Activated CD4-positive, alpha-beta T cell treated with anti-CD3 and anti-CD28 coated beads for 36 hours (primary cell): ENCODE data around the gene ACAD10. TPM values are rescaled to one million over a fixed set of nuclear protein-coding genes. Genes with fewer than 3 reads are reported as not detected.

Experiments used
- ATAC-seq: fragments of 200-7000 bp; cut with Tn5 transposase; one replicate; pipeline ENCODE4 v1.10.0; 2021; ENCODE audit warnings: mild to moderate bottlenecking, moderate library complexity
- CTCF ChIA-PET: fragments of 350-600 bp; sonication (Branson Sonifier 250); formaldehyde crosslinking; loops from one replicate; lab custom pipeline; 2021; ENCODE audit warnings: antibody characterized with exemption; lab: Charles Lee
- POLR2A ChIA-PET: fragments of 350-600 bp; sonication (Branson Sonifier 250); formaldehyde crosslinking; loops from one replicate; lab custom pipeline; 2021; ENCODE audit warnings: antibody characterized with exemption, inconsistent platforms; lab: Charles Lee
- DNase-seq: peaks from one replicate; pipeline ENCODE4 v3.0.0-alpha.2; 2020
- H3K27ac Mint-ChIP-seq: one replicate; pipeline ENCODE4 v1.8.0; 2021; ENCODE audit warnings: mixed read lengths
- H3K27me3 Mint-ChIP-seq: one replicate; pipeline ENCODE4 v1.8.0; 2021; ENCODE audit warnings: mixed read lengths
- H3K36me3 Mint-ChIP-seq: one replicate; pipeline ENCODE4 v1.8.0; 2021; ENCODE audit warnings: low read depth, mixed read lengths
- H3K4me1 Mint-ChIP-seq: one replicate; pipeline ENCODE4 v1.8.0; 2021; ENCODE audit warnings: mixed read lengths
- H3K4me3 Mint-ChIP-seq: one replicate; pipeline ENCODE4 v1.8.0; 2021; ENCODE audit warnings: mild to moderate bottlenecking, moderate library complexity, mixed read lengths
- H3K9me3 Mint-ChIP-seq: one replicate; pipeline ENCODE4 v1.8.0; 2021; ENCODE audit warnings: low read depth, mixed read lengths
- intact Hi-C, 2 experiments: fragments of 100-400 bp; cut with DNase I in 1 of 2; cut with micrococcal nuclease in 1 of 2; formaldehyde crosslinking; loops; one replicate each; pipeline versions ENCODE4 v1.14.2 to v1.15.1; 2022 to 2024; cut with DNase I, micrococcal nuclease
- total RNA-seq, 2 experiments: library from RNA; stranded (reverse); gene quantifications; one replicate each; pipeline ENCODE4 v1.2.3, GENCODE V29; 2021

ACAD10 gene
- total RNA-seq, 2 experiments from 2014 or later = 25.5 to 27.5 TPM

- CTCF ChIA-PET = interaction anchor here (1.0 kb wide), 1 partner anchor 53 kb away, joined by 3 read pairs; no protein-coding TSS in a partner anchor
- H3K27me3 Mint-ChIP-seq = peaks cover 30% of the 10 kb centered on the region
- intact Hi-C loops = no loop called here
- H3K4me1 Mint-ChIP-seq = peaks cover 14% of the 10 kb centered on the region
- POLR2A ChIA-PET = no interaction called here
- no peak overlapping the region for H3K4me3 Mint-ChIP-seq
- peaks cover 3% of the 10 kb centered on the region for H3K36me3 Mint-ChIP-seq
- no peak overlapping the region for H3K27ac Mint-ChIP-seq
- H3K9me3 Mint-ChIP-seq = no peaks in the 10 kb centered on the region
- ATAC-seq (peak; percentile 45), DNase-seq (no peak)
Observed at GRCh38 chr12:111764120-111764821, 78.4 kb downstream of the ACAD10 start.

- Mint-ChIP-seq H3K27ac (peak within 1 kb of the TSS; percentile 72), H3K4me1 (peaks cover 14% of the 10 kb centered on the region), H3K9me3 (no peaks in the 10 kb centered on the region), H3K4me3 (peak within 1 kb of the TSS; percentile 75), H3K27me3 (peaks cover 32% of the 10 kb centered on the region), H3K36me3 (peaks cover 3% of the 10 kb centered on the region)
- peak; percentile 63 for DNase-seq
- ChIA-PET POLR2A (interaction anchor here (0.5 kb wide), 1 partner anchor 662 kb away, joined by 3 read pairs; no protein-coding TSS in a partner anchor), CTCF (interaction anchor here (0.8 to 2.4 kb wide), 2 partner anchors 46 to 47 kb away, joined by 3 to 15 read pairs; no protein-coding TSS in a partner anchor)
- intact Hi-C loops = loop anchor here in 1 of 2 experiments (5.0 kb wide), 1 partner anchor 46 kb away; no protein-coding TSS in a partner anchor
- ATAC-seq = peak; percentile 70
Observed at GRCh38 chr12:111766608-111767361, 80.9 kb downstream of the ACAD10 start, which contains the start of gene ALDH2. Gene ALDH2, plus strand, starts transcription at chr12:111766933. Its CDS starts 50 bp downstream, at chr12:111766983.

- ChIA-PET POLR2A (no interaction called here), CTCF (interaction anchor here (1.3 to 2.4 kb wide), 2 partner anchors 46 to 371 kb away, joined by 4 to 15 read pairs; no protein-coding TSS in a partner anchor)
- ATAC-seq (peak; percentile 45), DNase-seq (no peak)
- H3K4me1 Mint-ChIP-seq = peaks cover 14% of the 10 kb centered on the region
- H3K36me3 Mint-ChIP-seq = peaks cover 3% of the 10 kb centered on the region
- no peaks in the 10 kb centered on the region for H3K9me3 Mint-ChIP-seq
- intact Hi-C loops = loop anchor here in 1 of 2 experiments (5.0 kb wide), 1 partner anchor 45 kb away; no protein-coding TSS in a partner anchor
- H3K27ac Mint-ChIP-seq = peak overlapping the region; percentile 51
- peak overlapping the region; percentile 75 for H3K4me3 Mint-ChIP-seq
- peaks cover 29% of the 10 kb centered on the region for H3K27me3 Mint-ChIP-seq
Observed at GRCh38 chr12:111767362-111768158, 81.7 kb downstream of the ACAD10 start.

- CTCF ChIA-PET = interaction anchor here (1.3 to 2.4 kb wide), 2 partner anchors 45 to 371 kb away, joined by 4 to 15 read pairs; no protein-coding TSS in a partner anchor
- intact Hi-C loops = loop anchor here in 1 of 2 experiments (5.0 kb wide), 1 partner anchor 44 kb away; no protein-coding TSS in a partner anchor
Observed at GRCh38 chr12:111768159-111768895, 82.5 kb downstream of the ACAD10 start.

GRCh38 chr12:111769599-111769998, 83.7 kb downstream of the ACAD10 start:
- Mint-ChIP-seq H3K27ac (no peak overlapping the region), H3K9me3 (no peaks in the 10 kb centered on the region), H3K27me3 (peaks cover 16% of the 10 kb centered on the region), H3K4me1 (peaks cover 14% of the 10 kb centered on the region), H3K36me3 (peaks cover 3% of the 10 kb centered on the region), H3K4me3 (no peak overlapping the region)
- ChIA-PET POLR2A (no interaction called here), CTCF (interaction anchor here (0.5 to 0.6 kb wide), 2 partner anchors 141 to 214 kb away, joined by 3 to 6 read pairs; no protein-coding TSS in a partner anchor)
- ATAC-seq (no peak), DNase-seq (no peak)
- intact Hi-C loops = loop anchor here in 1 of 2 experiments (5.0 kb wide), 1 partner anchor 43 kb away; no protein-coding TSS in a partner anchor

More at GRCh38 chr12:111768159-111768895, 82.5 kb downstream of the ACAD10 start:
- Mint-ChIP-seq H3K27ac (no peak overlapping the region), H3K4me1 (peaks cover 14% of the 10 kb centered on the region), H3K27me3 (peaks cover 24% of the 10 kb centered on the region), H3K9me3 (no peaks in the 10 kb centered on the region), H3K4me3 (no peak overlapping the region), H3K36me3 (peaks cover 3% of the 10 kb centered on the region)
- ATAC-seq = no peak
- DNase-seq = no peak
- POLR2A ChIA-PET = no interaction called here

GRCh38 chr12:111773801-111774551, 88.1 kb downstream of the ACAD10 start:
- intact Hi-C loops = no loop called here
- no peak for DNase-seq
- CTCF ChIA-PET = interaction anchor here (0.6 kb wide), 1 partner anchor 57 kb away, joined by 3 read pairs; no protein-coding TSS in a partner anchor
- peaks cover 3% of the 10 kb centered on the region for H3K27me3 Mint-ChIP-seq
- H3K4me3 Mint-ChIP-seq = no peak overlapping the region
- POLR2A ChIA-PET = no interaction called here
- H3K27ac Mint-ChIP-seq = no peak overlapping the region
- no peak for ATAC-seq
- peaks cover 3% of the 10 kb centered on the region for H3K4me1 Mint-ChIP-seq
- no peaks in the 10 kb centered on the region for H3K9me3 Mint-ChIP-seq
- H3K36me3 Mint-ChIP-seq = no peaks in the 10 kb centered on the region

- no peaks in the 10 kb centered on the region for H3K9me3 Mint-ChIP-seq
- H3K27ac Mint-ChIP-seq = no peak overlapping the region
- DNase-seq (no peak), ATAC-seq (no peak)
- peaks cover 3% of the 10 kb centered on the region for H3K4me1 Mint-ChIP-seq
- ChIA-PET CTCF (no interaction called here), POLR2A (no interaction called here)
- H3K27me3 Mint-ChIP-seq = no peaks in the 10 kb centered on the region
- no peak overlapping the region for H3K4me3 Mint-ChIP-seq
- intact Hi-C loops = no loop called here
- H3K36me3 Mint-ChIP-seq = no peaks in the 10 kb centered on the region
Observed at GRCh38 chr12:111775205-111776193, 89.6 kb downstream of the ACAD10 start.

GRCh38 chr12:111776836-111777344, 91.0 kb downstream of the ACAD10 start:
- H3K27me3 Mint-ChIP-seq = no peaks in the 10 kb centered on the region
- CTCF ChIA-PET = interaction anchor here (1.1 kb wide), 1 partner anchor 36 kb away, joined by 5 read pairs; no protein-coding TSS in a partner anchor
- no peak overlapping the region for H3K27ac Mint-ChIP-seq
- intact Hi-C loops = no loop called here
- H3K4me1 Mint-ChIP-seq = peaks cover 3% of the 10 kb centered on the region
- ATAC-seq (no peak), DNase-seq (no peak)
- POLR2A ChIA-PET = no interaction called here
- no peaks in the 10 kb centered on the region for H3K36me3 Mint-ChIP-seq
- H3K9me3 Mint-ChIP-seq = no peaks in the 10 kb centered on the region
- H3K4me3 Mint-ChIP-seq = no peak overlapping the region
